RPMI7951 (cell line): Measurements from ENCODE around the gene PTPRE. TPM values are rescaled to one million over a fixed set of nuclear protein-coding genes. Genes with fewer than 3 reads are reported as not detected.
A peak's percentile ranks its signal among the peaks of the same experiment; 100 is the strongest.
"Not testable (repeated sequence)": the region's sequence is repeated elsewhere in the genome, so short reads cannot be mapped to it uniquely, and the experiment has no call there.

Experiments
- DNase-seq: peaks from one replicate; pipeline ENCODE4 v3.0.0-alpha.2; 2012; ENCODE audit warnings: low read depth
- total RNA-seq: library from RNA; depleted of rRNA; stranded (reverse); fragments of >200 nt; shearing (Covaris generic); gene quantifications from 2 replicates; pipeline ENCODE4 v1.2.3, GENCODE V29; 2014

The PTPRE gene
- total RNA-seq, 1 experiment from 2014 or later: 17.5 TPM

GRCh38 chr10:128091636-128092210, 184.8 kb downstream of the PTPRE start:
- DNase-seq: no peak

- peak; percentile 46 for DNase-seq
Measured at GRCh38 chr10:128092454-128092853, 185.6 kb downstream of the PTPRE start.

GRCh38 chr10:128094596-128094995, 187.7 kb downstream of the PTPRE start:
- DNase-seq: not testable (repeated sequence)

- DNase-seq: no peak
Measured at GRCh38 chr10:128095027-128095752, 188.3 kb downstream of the PTPRE start.

- DNase-seq: no peak
Measured at GRCh38 chr10:128095753-128096469, 189.0 kb downstream of the PTPRE start.

GRCh38 chr10:128096486-128097199, 189.7 kb downstream of the PTPRE start:
- no peak for DNase-seq

- DNase-seq: no peak
Measured at GRCh38 chr10:128097783-128098182, 190.9 kb downstream of the PTPRE start.

- no peak for DNase-seq
Measured at GRCh38 chr10:128098631-128099030, 191.7 kb downstream of the PTPRE start.

GRCh38 chr10:128099901-128100300, 193.0 kb downstream of the PTPRE start:
- no peak for DNase-seq

- no peak for DNase-seq
Measured at GRCh38 chr10:128101901-128102300, 195.0 kb downstream of the PTPRE start.

- DNase-seq: no peak
Measured at GRCh38 chr10:128102480-128103228, 195.8 kb downstream of the PTPRE start.

GRCh38 chr10:128103229-128103714, 196.4 kb downstream of the PTPRE start:
- no peak for DNase-seq

GRCh38 chr10:128105383-128105782, 198.5 kb downstream of the PTPRE start:
- no peak for DNase-seq

GRCh38 chr10:128109707-128110106, 202.8 kb downstream of the PTPRE start:
- no peak for DNase-seq

GRCh38 chr10:128110339-128110738, 203.4 kb downstream of the PTPRE start:
- DNase-seq: no peak

- no peak for DNase-seq
Measured at GRCh38 chr10:128111696-128112095, 204.8 kb downstream of the PTPRE start.

GRCh38 chr10:128113026-128113425, 206.1 kb downstream of the PTPRE start:
- no peak for DNase-seq

GRCh38 chr10:128114901-128115300, 208.0 kb downstream of the PTPRE start:
- DNase-seq: no peak

- DNase-seq: no peak
Measured at GRCh38 chr10:128115356-128115755, 208.5 kb downstream of the PTPRE start.

- no peak for DNase-seq
Measured at GRCh38 chr10:128116187-128116586, 209.3 kb downstream of the PTPRE start.

- no peak for DNase-seq
Measured at GRCh38 chr10:128116851-128117615, 210.1 kb downstream of the PTPRE start.
